GM11168 (cell line): ENCODE measurements around the gene CLEC14A.

Experiments
- in situ Hi-C: fragments of 300-500 bp; cut with MboI; formaldehyde crosslinking; loops from one replicate; pipeline ENCODE4 v1.12.0; 2022; ENCODE audit warnings: low sequenced_read_pairs; ENCODE audit not compliant: unreplicated experiment

CLEC14A gene, protein sequence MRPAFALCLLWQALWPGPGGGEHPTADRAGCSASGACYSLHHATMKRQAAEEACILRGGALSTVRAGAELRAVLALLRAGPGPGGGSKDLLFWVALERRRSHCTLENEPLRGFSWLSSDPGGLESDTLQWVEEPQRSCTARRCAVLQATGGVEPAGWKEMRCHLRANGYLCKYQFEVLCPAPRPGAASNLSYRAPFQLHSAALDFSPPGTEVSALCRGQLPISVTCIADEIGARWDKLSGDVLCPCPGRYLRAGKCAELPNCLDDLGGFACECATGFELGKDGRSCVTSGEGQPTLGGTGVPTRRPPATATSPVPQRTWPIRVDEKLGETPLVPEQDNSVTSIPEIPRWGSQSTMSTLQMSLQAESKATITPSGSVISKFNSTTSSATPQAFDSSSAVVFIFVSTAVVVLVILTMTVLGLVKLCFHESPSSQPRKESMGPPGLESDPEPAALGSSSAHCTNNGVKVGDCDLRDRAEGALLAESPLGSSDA

DNA sequence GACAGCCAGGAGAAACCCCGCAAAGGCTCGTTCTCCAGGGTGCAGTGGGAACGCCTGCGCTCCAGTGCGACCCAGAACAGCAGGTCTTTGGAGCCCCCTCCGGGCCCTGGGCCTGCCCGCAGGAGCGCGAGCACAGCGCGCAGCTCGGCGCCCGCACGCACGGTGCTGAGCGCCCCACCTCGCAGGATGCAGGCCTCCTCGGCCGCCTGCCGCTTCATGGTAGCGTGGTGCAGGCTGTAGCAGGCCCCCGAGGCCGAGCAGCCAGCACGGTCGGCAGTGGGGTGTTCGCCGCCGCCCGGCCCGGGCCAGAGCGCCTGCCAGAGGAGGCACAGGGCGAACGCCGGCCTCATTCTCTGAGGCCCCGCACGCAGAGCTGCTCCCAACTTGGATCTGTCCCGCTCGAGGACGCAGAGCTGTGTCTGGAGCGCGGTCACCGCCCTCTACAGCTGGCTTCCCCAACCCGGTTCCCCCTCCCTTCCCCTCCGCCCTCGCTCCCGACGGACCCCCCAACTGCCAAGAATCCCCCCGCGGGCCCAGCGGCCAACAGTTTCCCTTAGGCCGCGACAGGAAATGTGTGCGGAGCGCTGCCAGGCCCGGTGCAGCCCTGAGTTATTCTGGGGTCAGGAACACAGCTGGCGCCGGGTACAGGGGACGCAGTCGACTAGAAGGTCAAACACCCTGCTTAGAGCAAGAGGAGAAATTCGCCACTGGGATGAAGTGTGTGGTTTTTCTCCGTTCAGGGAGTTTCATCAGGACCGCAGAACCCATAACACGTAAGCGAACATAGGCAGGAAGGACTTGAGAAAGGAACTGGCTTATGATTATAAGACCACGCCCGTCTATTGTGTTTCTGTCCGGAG, at the start of gene CLEC14A:
Gene CLEC14A, minus strand, starts transcription at position 421 of the 860 bp plus-strand sequence. Its CDS starts 71 bp downstream, at position 350.
- in situ Hi-C loops = no loop called here

DNA sequence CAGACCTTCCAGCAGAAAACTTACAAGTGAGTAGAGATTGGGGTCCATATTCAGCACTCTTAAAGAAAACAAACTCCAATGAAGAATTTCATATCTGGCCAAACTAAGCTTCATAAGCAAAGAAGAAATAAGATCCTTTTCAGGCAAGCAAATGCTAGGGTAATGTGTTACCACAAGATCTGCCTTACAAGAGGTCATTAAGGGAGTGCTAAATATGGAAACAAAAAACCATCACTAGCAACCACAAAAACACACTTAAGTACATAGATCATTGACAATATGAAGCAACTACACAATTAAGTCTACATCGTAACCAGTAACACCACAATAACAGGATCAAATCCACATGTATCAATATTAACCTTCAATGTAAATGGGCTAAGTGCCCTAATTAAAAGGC, 47.1 kb upstream of the CLEC14A start:
- in situ Hi-C loops = no loop called here

DNA sequence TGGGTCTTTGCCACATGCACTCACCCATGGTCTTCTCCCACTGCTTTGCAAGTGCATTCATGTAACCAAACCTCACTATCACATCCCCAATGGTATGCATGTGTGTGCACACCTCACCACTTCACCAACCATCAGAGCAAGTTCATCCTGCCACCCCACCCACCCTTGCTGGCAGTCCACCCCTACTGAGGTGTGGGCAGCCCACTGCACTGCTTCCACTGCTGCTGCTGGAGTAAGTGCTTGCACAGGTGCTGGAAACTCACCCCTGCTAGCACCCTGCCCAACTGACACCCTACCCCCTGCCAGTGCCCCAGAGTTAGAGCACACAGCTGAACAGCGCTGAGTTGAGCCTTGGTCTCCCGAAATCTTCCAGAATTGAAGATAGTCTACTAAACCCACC, 46.1 kb upstream of the CLEC14A start:
- in situ Hi-C loops = no loop called here

DNA sequence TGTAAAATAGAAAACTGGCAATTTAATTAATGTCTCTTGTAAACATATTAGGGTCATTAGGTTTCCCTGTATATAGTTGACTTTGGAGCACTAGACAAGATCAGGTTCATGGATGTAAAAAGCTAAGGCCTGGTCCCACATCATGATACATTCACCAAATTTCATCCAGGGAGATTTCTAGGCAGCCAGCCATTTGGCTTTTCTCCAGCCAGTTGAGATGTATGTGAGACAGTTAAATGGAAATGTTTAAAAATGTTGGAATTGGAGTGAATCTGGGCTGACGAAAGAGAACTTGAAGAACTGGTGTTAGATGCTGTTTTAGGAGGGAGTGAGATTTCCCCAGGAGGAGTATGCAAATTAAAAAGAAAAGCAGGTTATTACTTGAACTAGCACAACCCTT, 41.8 kb upstream of the CLEC14A start:
- in situ Hi-C loops = no loop called here

DNA sequence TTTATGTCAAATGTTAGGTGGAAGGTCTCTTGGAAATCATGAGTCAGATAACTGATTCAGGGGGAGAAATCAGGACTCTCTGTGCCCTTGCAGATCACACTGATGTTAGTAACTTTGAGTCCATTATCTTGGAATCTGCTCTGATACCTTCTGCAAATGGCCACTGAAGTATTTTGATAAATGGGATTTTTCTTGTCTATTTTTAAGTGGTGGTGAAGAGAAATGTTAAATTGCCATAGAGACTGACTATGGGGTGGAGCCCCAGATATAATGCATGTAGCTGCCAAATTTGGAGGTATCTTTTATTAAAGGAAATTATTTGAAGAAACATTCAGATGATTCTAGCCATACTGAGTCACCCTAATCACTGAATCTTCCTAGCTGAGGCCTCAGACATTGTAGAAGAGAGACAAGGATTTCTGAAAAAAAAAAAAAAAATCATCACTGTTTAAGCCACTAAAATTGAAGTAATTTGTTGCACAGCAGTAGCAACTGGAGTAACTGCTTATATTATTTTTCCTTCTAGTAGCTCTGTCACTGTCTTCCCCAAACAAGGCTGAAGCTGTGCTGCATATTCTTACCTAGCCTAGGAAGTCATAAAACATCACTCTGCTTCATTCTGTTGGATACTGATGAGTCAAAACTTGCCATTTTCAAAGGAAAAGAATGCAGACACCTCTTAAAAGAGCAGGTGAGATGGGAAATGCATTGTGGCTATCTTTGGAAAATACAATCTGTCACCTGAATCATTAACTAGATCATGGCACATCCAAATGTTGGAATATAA, 36.0 kb upstream of the CLEC14A start:
- in situ Hi-C loops = no loop called here

DNA sequence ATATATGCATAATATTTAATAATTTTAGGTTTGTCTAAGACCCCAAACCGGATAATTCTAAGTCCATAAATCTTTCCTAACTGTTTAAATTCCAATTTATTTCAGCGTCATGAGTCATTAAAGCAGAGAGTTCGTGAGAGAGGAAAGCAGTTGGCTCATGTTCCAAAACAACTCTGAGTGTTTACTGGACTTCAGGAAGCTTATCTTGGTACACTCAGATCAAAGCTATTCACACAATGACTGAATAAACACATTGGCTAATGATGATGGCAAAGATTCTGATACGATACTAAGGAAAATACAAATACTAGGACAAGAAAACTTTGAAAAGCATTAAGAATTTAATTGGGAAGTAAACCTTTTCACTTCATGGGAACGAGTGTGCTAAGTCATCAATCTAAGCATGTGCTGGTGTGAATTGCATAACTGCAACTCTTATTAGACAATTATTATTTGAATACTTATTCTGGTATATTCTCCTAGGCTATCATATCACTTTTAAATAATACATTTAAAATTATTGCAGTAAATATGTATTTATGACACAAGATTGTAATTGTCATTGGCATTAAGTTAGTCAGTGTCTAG, 34.8 kb upstream of the CLEC14A start:
- in situ Hi-C loops = no loop called here

DNA sequence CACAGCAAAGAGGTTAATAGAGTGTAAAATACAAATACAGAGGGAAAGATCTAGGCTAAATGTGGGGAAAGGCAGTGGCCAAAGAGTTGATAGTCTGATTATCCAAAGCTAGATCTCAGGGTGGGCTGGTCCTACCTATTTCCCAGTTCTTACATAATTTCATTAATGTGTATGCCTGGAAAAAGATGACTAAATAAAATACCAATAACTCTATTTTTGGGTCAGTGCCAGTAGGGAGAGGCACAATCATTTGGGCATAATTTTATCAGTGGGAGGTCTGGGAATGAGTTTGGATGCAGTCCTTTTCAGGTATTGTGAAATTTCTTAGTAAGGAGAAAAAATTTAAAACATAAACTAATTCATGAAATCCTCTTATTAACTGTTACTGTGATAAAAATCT, 30.6 kb upstream of the CLEC14A start:
- in situ Hi-C loops = no loop called here

DNA sequence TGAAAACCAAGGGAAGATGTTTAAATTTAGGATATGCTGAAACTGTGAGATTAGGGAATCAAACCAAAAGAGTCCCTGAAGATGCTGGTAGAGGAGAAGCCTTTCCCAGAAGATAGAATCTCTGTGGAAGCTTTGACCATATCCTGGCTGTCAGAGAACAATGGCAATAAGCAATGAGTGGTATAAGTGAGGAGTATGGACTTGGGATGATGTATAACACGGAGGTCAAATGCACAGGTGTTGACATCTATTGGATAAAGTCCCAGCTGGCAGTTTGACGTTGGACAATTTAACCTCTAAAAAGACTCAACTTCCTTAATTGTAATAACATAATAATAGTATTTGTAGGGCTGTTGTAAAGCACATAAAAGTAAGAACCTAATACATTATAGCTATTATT, 30.1 kb upstream of the CLEC14A start:
- in situ Hi-C loops = no loop called here

DNA sequence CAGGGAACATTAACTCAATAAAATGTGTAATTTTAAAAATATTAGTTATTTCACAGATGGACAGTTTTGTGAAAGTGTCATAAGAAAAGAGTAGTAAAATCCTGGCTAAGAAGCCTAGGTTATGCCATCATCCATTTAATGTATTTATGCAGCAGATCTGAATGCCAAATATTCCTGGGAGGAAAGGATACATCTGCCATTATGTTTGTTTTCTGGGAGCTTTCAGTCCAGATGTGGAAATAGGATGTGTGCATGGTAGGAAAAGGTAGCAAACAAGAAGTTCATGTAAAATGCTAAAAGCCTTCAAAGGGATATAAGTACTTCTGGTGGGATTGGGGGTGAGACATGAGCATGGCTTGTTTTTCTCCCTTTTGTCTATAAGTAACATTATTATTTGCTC, 27.0 kb upstream of the CLEC14A start:
- in situ Hi-C loops = no loop called here

DNA sequence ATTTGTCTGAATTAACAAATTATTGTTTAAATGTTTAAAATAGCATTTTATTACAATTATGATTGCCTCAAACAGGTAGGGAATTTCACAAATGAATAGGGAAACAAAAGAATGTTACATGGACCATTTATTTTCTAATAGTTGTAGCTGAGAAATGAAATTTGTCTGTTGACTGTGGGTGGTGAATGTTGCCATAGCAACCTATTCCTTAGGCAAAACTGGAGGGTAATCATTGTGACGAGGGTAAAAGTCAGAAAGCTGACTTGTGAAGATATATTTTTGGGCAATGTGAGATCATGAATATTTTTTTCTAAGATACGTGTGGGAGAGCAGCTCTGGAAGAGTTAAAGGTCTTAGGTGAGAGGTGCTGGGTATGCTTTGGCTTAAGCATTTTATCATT, 24.2 kb upstream of the CLEC14A start:
- in situ Hi-C loops = no loop called here

DNA sequence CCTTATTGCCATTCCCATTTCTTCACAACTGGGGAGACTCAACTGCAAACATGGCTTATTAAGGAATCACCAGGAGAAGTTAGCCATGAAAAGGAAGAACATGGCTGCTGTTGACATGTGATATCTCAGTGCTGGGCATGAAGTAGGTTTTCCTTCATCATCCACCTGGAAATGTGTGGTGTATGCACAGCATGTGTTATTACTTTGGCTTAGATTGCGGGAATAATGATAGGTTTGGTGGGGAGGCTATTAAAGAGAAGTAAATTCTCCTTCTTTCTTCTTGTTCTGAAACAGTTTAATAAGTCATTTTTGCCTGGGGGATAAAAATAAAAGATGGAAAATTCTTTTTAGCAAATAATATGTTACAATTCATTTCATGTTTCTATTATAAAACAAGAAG, 23.7 kb upstream of the CLEC14A start:
- in situ Hi-C loops = no loop called here

DNA sequence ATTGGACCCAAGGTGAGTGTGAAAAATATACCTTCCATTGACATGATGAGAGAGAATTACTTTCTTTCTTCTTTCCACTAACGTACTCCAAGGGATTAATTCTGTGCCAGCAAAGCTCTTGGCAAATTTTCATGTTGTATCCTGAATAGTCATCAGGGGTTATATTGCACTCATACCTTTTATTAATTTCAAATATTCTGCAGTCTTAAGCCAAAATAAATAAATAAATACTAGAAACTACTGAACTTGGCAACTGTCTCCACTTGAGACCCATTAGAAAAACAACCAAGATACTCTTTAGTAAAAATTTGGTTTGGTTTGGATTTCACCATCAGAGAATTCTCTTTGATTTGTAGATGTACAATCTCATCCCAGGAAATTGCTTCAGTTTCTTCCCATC, 22.1 kb upstream of the CLEC14A start:
- in situ Hi-C loops = no loop called here

DNA sequence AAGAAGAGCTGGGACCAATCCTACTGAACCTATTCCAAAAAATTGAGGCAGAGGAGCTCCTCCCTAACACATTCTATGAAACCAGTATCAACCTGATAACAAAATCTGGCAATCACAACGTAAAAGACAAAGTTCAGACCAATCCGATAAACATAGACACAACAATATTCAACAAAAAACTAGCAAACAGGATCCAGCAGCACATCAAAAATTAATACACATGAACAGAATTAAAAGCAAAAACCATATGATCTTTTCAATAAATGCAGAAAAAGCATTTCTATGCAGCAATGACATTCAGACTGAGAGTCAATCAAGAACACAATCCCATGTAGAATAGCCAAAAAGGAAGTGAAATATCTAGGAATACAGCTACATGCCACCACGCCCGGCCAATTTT, 7.0 kb upstream of the CLEC14A start:
- in situ Hi-C loops = no loop called here

DNA sequence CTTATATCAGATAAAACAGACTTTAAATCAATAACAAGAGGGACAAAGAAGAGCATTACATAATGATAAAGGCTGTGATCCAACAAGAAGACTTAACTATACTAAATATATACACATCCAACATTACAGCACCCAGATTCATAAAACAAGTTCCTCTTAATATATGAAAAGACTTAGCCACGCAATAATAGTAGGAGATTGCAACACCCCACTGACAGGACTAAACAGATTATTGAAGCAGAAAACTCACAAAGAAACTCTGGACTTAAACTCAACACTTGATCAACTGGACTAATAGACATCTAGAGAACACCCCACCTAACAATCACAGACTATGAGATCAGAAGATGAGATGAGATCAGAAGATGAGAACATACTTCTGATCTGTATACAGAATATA, 5.7 kb upstream of the CLEC14A start:
- in situ Hi-C loops = no loop called here

DNA sequence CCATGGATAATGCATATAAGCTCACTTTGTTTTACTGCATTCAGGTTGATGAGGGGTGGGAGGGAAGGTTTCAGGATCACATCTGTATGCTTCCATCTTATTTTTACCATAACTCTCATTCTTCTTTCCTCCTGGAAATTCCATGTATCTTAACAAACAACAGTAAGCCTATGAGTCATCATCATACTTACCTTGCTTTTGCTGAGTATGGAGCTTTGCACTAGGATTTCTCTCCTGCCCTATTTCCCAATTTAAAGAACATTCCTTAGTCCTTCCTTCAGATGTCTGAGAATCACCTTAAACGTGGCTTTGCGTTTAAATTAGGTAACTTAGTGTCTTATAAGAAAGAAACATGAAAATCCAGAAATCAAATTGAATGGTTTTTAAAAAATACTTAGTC, 1.6 kb upstream of the CLEC14A start:
- in situ Hi-C loops = no loop called here

DNA sequence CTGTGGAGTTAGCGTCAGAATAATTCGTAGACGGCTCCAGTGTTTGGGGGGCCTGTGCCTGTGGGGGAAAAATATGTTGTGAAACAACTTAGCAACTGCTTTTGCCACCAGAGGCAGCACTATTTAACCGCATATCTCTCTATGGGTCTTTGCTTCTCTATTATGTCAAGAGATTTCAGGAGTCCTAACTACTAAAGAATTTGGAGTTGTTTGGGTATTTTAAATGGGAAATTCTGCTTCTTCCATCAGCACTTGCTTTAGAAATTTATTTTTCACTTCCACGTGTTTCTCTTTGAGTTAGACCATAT, 594 bp upstream of the CLEC14A start:
- in situ Hi-C loops = no loop called here

DNA sequence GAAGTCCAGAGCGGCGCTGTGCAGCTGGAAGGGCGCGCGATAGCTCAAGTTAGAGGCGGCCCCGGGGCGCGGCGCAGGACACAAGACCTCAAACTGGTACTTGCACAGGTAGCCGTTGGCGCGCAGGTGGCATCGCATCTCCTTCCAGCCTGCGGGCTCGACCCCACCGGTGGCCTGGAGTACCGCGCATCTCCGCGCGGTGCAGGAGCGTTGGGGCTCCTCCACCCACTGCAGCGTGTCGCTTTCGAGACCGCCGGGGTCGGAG, 553 bp downstream of the CLEC14A start:
- in situ Hi-C loops = no loop called here

DNA sequence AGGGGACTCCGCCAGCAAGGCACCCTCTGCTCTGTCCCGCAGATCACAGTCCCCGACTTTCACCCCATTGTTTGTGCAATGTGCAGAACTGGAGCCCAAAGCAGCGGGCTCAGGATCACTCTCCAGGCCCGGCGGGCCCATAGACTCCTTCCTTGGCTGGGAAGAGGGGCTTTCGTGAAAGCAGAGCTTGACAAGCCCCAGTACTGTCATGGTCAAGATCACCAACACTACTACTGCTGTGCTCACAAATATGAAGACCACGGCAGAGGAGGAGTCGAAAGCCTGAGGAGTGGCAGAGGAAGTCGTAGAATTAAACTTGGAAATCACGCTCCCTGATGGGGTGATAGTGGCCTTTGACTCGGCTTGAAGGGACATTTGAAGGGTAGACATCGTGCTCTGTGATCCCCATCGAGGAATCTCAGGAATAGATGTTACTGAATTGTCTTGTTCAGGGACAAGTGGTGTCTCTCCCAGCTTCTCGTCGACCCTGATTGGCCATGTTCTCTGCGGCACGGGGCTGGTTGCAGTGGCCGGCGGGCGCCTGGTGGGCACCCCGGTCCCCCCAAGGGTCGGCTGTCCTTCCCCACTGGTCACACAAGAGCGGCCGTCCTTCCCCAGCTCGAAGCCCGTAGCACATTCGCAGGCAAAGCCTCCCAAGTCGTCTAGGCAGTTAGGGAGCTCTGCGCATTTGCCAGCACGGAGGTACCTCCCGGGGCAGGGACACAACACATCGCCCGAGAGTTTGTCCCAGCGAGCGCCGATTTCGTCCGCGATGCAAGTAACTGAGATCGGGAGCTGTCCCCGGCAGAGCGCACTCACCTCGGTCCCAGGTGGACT, 1.1 kb downstream of the CLEC14A start:
- in situ Hi-C loops = no loop called here

DNA sequence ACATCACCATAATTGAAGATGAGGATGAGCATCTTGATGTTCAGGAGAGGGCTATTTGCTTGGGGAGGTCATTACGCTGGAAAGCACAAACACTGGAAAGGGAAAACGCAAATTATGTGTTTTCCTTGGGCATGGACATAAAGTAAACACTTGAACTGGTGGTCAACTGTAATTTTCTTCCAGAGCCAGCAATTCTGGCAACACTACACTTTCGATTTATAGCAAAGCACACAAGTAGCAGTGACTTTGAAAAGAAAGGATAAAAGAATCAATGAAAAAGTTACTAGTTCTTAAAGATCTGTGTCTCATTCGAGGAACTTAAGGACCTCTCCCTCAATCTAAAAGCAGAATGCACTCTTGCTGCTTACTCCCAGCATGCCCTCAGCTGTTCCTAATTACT, 2.2 kb downstream of the CLEC14A start:
- in situ Hi-C loops = no loop called here
